ENCODE results near the gene ZNF195.

ZNF195 gene

DNA sequence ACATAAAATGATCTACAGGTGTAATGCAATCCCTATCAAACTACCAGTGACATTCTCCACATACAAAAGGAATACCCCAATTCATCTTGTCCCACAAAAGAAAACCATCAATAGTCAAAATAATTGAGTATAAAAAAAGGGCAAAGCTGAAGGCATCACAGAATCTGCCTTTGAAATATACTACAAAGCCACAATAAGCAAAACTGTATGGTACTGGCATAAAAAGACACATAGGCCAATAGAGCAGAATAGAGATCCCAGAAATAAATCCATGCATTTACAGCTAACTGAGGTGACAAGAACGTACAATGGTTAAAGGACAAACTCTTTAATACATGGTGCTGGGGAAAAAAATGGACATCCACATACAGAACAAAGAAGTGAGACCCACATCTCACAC, 31.8 kb downstream of the ZNF195 start:
- Histone ChIP-seq H3K27me3 (peaks cover 32% of the 10 kb centered on the region), H3K4me1 (ENCODE audit: control insufficient read depth in 1 of 2, insufficient read depth in 1 of 2, low read depth in 1 of 2, low read length in 1 of 2) (no peaks in the 10 kb centered on the region), H3K36me3 (no peaks in the 10 kb centered on the region), H3K27ac (no peak overlapping the region), H3K4me3 (ENCODE audit: low read depth in 1 of 2, low read length in 1 of 2) (no peak overlapping the region), H3K9me3 (no peaks in the 10 kb centered on the region)
- TF ChIP-seq, protein P1, sequence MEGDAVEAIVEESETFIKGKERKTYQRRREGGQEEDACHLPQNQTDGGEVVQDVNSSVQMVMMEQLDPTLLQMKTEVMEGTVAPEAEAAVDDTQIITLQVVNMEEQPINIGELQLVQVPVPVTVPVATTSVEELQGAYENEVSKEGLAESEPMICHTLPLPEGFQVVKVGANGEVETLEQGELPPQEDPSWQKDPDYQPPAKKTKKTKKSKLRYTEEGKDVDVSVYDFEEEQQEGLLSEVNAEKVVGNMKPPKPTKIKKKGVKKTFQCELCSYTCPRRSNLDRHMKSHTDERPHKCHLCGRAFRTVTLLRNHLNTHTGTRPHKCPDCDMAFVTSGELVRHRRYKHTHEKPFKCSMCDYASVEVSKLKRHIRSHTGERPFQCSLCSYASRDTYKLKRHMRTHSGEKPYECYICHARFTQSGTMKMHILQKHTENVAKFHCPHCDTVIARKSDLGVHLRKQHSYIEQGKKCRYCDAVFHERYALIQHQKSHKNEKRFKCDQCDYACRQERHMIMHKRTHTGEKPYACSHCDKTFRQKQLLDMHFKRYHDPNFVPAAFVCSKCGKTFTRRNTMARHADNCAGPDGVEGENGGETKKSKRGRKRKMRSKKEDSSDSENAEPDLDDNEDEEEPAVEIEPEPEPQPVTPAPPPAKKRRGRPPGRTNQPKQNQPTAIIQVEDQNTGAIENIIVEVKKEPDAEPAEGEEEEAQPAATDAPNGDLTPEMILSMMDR (IDR thresholded peaks at IDR 0.05) = no peak

DNA sequence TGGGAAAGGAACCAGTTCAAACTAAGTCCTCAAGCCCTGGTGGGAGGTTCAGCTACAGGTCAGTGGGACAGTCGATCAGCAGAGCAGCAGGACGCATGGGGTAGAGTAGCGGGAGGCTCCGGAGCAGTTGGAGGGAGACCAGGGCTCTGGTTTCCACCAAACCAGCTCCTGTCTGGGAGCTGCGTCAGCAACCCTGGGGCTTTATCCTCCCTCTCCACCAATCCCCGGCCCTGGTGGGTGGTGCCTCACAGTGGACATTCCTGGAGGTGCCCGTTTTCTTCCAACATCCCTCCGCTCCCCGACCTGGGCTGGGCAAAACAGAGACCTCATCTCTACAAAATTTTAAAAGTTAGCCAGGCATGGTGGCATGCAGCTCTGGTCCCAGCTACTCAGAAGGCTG, 32.4 kb downstream of the ZNF195 start:
- TF ChIP-seq, protein P1 (IDR thresholded peaks at IDR 0.05) = no peak
- Histone ChIP-seq H3K27me3 (peaks cover 38% of the 10 kb centered on the region), H3K4me1 (ENCODE audit: control insufficient read depth in 1 of 2, insufficient read depth in 1 of 2, low read depth in 1 of 2, low read length in 1 of 2) (no peaks in the 10 kb centered on the region), H3K4me3 (ENCODE audit: low read depth in 1 of 2, low read length in 1 of 2) (no peak overlapping the region), H3K36me3 (no peaks in the 10 kb centered on the region), H3K27ac (no peak overlapping the region), H3K9me3 (no peaks in the 10 kb centered on the region)

- Histone ChIP-seq H3K36me3 (no peaks in the 10 kb centered on the region), H3K27ac (no peak overlapping the region), H3K9me3 (no peaks in the 10 kb centered on the region), H3K4me3 (ENCODE audit: low read depth in 1 of 2, low read length in 1 of 2) (no peak overlapping the region), H3K27me3 (peaks cover 46% of the 10 kb centered on the region), H3K4me1 (ENCODE audit: control insufficient read depth in 1 of 2, insufficient read depth in 1 of 2, low read depth in 1 of 2, low read length in 1 of 2) (no peaks in the 10 kb centered on the region)
- TF ChIP-seq, protein P1 (IDR thresholded peaks at IDR 0.05) = no peak
Observed at GRCh38 chr11:3345736-3346135, 33.2 kb downstream of the ZNF195 start.

- H3K27ac ChIP-seq = no peak overlapping the region
- TF ChIP-seq, protein P1 (IDR thresholded peaks at IDR 0.05) = no peak
- H3K4me3 ChIP-seq (ENCODE audit: low read depth in 1 of 2, low read length in 1 of 2) = no peak overlapping the region
- H3K27me3 ChIP-seq = peaks cover 57% of the 10 kb centered on the region
- H3K36me3 ChIP-seq = no peaks in the 10 kb centered on the region
- no peaks in the 10 kb centered on the region for H3K9me3 ChIP-seq
- H3K4me1 ChIP-seq (ENCODE audit: control insufficient read depth in 1 of 2, insufficient read depth in 1 of 2, low read depth in 1 of 2, low read length in 1 of 2) = no peaks in the 10 kb centered on the region
Observed at GRCh38 chr11:3344327-3345174, 34.4 kb downstream of the ZNF195 start.

DNA sequence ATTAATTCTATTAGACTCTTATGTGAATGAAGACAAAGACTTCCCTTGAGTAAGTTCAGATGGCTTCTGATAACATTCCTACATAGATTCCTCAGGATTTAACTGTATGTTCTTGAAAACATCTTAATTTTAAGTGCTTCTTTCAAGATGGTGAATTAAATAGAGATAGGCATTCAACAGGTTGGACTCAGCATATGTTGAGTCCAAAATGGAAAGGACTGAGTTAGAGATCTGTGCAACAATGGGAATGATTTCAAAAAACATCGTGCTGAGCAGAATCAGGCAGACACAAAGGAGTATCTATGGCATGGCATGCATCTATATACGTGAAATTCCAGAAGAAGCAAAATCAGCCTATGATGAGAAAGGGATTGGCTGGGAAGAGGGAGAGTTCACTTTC, 36.2 kb downstream of the ZNF195 start:
- Histone ChIP-seq H3K36me3 (no peaks in the 10 kb centered on the region), H3K27ac (no peak overlapping the region), H3K9me3 (no peaks in the 10 kb centered on the region)

More for the DNA sequence above, 36.2 kb downstream of the ZNF195 start:
- TF ChIP-seq, protein P1 (IDR thresholded peaks at IDR 0.05) = no peak
- H3K27me3 ChIP-seq = peaks cover 68% of the 10 kb centered on the region
- no peaks in the 10 kb centered on the region for H3K4me1 ChIP-seq (ENCODE audit: control insufficient read depth in 1 of 2, insufficient read depth in 1 of 2, low read depth in 1 of 2, low read length in 1 of 2)
- no peak overlapping the region for H3K4me3 ChIP-seq (ENCODE audit: low read depth in 1 of 2, low read length in 1 of 2)
